Natural killer cell (primary cell): Measurements from ENCODE around the gene SOX8. TPM values are rescaled to one million over a fixed set of nuclear protein-coding genes. Genes with fewer than 3 reads are reported as not detected.

Experiments used
- ATAC-seq, 3 donors: fragments of 150-1000 bp in 2 of 3; fragments of 200-7000 bp in 1 of 3; cut with Tn5 transposase; 1 replicate in 1 of 3; 2 replicates in 2 of 3; pipeline ENCODE4 v1.10.0; 2021; ENCODE audit warnings: mild to moderate bottlenecking in 2 of 3, moderate library complexity in 2 of 3
- DNase-seq, 2 donors: peaks; one replicate each; pipeline versions ENCODE4 v3.0.0 to v3.0.0-alpha.2; 2013 to 2021; ENCODE audit warnings: mixed read lengths in 1 of 2
- H3K27ac ChIP-seq: one replicate; pipeline ENCODE4 v1.5.1; 2013; ENCODE audit warnings: mild to moderate bottlenecking, low read length
- H3K27me3 ChIP-seq: one replicate; pipeline ENCODE4 v1.6.1; 2013; ENCODE audit warnings: low read length; ENCODE audit not compliant: control insufficient read depth, insufficient read depth
- H3K36me3 ChIP-seq: one replicate; pipeline ENCODE4 v1.6.1; 2013; ENCODE audit warnings: low read length; ENCODE audit not compliant: control insufficient read depth, insufficient read depth
- H3K4me1 ChIP-seq: one replicate; pipeline ENCODE4 v1.6.1; 2013; ENCODE audit warnings: low read length; ENCODE audit not compliant: control insufficient read depth, insufficient read depth
- H3K4me3 ChIP-seq: one replicate; pipeline ENCODE4 v1.5.1; 2013; ENCODE audit warnings: low read length
- H3K9me3 ChIP-seq: one replicate; pipeline ENCODE4 v1.6.1; 2013; ENCODE audit warnings: low read length; ENCODE audit not compliant: control insufficient read depth, insufficient read depth
- H3K27ac Mint-ChIP-seq, 2 donors: one replicate each; pipeline ENCODE4 v1.8.0; 2022; ENCODE audit warnings: mild to moderate bottlenecking in 2 of 2, mixed read lengths in 2 of 2, moderate library complexity in 1 of 2
- H3K27me3 Mint-ChIP-seq, 2 donors: one replicate each; pipeline ENCODE4 v1.8.0; 2022; ENCODE audit warnings: low read depth in 2 of 2, mixed read lengths in 2 of 2
- H3K36me3 Mint-ChIP-seq: one replicate; pipeline ENCODE4 v1.8.0; 2022; ENCODE audit warnings: mixed read lengths
- H3K4me1 Mint-ChIP-seq, 2 donors: one replicate each; pipeline ENCODE4 v1.8.0; 2022; ENCODE audit warnings: mixed read lengths in 2 of 2
- H3K4me3 Mint-ChIP-seq: one replicate; pipeline ENCODE4 v1.8.0; 2022; ENCODE audit warnings: mild to moderate bottlenecking, moderate library complexity, mixed read lengths
- H3K9me3 Mint-ChIP-seq, 2 donors: one replicate each; pipeline ENCODE4 v1.8.0; 2022; ENCODE audit warnings: mixed read lengths in 2 of 2
- WGBS: methylation state at CpG from one replicate; pipeline ENCODE4 v1.1.7; 2013; ENCODE audit warnings: missing lambda C conversion rate; ENCODE audit not compliant: insufficient coverage; 5-methylcytosine and 5-hydroxymethylcytosine counted together
- intact Hi-C: fragments of 100-400 bp; cut with micrococcal nuclease; formaldehyde crosslinking; loops from one replicate; pipeline ENCODE4 v1.14.2; 2022
- total RNA-seq, 4 donors: library from RNA; stranded (reverse); fragments of 120-200 nt in 1 of 4; gene quantifications; one replicate each; pipeline versions ENCODE4 v1.2.3 to v1.2.4, GENCODE V29; 2013 to 2022
- TF ChIP-seq, protein P1 (sequence below): fragments of 200-600 bp; IDR thresholded peaks from one replicate; pipeline ENCODE4 v1.8.0; 2022; ENCODE audit warnings: antibody characterized with exemption

The SOX8 gene
- total RNA-seq, 3 donors from 2014 or later (not counting 1 experiment from before 2014, with no cell fraction given), result not detected

DNA sequence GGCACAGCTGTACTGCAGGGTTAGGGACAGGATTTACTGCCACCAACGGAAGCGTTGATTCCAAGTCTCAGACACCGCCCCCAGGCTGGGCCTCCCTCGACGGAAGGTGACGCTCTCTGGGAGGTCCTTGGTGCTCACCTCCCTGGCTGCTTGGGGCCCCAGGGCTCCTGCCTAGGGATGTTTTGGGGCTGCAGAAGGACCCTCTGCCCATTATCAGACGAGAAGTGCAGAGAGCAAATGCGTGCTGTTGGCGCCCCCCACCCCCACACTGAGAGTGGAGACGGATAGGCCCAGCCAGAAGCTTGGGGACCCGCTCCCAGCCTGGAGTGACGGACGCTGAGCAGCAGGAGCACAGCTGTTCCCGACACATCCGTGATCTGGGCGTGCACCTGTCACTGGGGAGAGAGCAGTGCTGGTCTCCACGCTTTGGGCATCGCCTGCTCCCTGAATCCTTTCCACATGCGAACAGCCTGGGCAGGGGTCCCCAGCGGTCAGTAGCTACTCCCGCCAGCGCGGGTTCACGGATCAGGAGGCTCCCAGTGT, 5.1 kb upstream of the SOX8 start:
- Mint-ChIP-seq H3K4me1 (peaks cover 6% of the 10 kb centered on the region in 2 donors), H3K27me3 (peaks cover 0 to 18% of the 10 kb centered on the region in 2 donors), H3K9me3 (no peaks in the 10 kb centered on the region), H3K4me3 (no peak overlapping the region), H3K36me3 (no peaks in the 10 kb centered on the region), H3K27ac (no peak overlapping the region)
- intact Hi-C loops, result no loop called here
- Histone ChIP-seq H3K36me3 (no peaks in the 10 kb centered on the region), H3K4me1 (peaks cover 11% of the 10 kb centered on the region), H3K4me3 (no peak overlapping the region), H3K9me3 (no peaks in the 10 kb centered on the region), H3K27ac (no peak overlapping the region), H3K27me3 (peaks cover 7% of the 10 kb centered on the region)
- ATAC-seq (no peak), DNase-seq (peak in 1 of 2 donors; percentile 45)
- TF ChIP-seq, protein P1, sequence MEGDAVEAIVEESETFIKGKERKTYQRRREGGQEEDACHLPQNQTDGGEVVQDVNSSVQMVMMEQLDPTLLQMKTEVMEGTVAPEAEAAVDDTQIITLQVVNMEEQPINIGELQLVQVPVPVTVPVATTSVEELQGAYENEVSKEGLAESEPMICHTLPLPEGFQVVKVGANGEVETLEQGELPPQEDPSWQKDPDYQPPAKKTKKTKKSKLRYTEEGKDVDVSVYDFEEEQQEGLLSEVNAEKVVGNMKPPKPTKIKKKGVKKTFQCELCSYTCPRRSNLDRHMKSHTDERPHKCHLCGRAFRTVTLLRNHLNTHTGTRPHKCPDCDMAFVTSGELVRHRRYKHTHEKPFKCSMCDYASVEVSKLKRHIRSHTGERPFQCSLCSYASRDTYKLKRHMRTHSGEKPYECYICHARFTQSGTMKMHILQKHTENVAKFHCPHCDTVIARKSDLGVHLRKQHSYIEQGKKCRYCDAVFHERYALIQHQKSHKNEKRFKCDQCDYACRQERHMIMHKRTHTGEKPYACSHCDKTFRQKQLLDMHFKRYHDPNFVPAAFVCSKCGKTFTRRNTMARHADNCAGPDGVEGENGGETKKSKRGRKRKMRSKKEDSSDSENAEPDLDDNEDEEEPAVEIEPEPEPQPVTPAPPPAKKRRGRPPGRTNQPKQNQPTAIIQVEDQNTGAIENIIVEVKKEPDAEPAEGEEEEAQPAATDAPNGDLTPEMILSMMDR, result no peak
- WGBS, result 74% methylated on average over 24 of the region's 24 CpGs

DNA sequence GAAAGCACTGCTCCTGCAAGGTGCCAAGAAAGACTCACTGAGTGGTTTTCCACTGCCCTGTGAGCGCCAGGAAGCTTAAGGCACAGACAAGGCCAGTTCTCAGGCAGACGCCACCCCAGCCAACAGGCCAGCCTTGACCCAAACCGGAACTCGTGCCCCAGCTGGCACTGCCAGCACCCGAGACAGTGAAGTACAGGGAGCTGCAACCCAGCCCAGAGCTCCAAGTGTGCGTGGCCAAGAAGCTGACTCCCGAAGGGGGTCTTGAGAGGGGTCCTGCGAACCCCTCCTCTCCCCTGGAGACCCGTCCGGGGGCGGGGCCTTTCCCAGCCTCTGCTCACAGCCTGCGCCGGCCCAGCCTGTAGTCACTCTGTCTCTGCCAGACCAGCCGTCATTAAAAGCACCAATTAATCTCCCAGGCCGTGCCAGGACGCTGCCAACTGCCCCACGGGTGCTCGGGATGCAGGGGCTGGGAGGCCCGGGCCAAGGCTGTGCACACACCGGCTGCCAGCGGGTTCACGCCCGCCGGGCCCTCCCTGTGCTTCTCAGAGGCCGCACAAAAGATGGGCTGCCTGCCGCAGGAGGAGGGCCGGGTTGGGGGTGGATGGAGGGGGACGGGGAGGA, 4.4 kb upstream of the SOX8 start:
- intact Hi-C loops, result no loop called here
- H3K4me3 Mint-ChIP-seq, result no peak overlapping the region

DNA sequence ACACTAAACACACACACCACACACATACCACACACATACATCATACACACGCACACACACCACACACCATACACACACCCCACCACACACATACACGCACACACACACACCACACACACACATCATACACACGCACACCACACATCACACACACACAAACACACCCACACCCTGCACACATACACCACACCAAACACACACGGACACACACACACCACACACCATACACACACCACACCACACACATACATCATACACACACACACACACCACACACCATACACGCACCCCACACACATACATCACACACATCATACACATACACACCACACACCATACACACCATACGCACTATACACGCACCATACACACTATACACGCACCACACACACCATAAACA, 3.7 kb upstream of the SOX8 start:
- Mint-ChIP-seq H3K4me3 (no peak overlapping the region), H3K27me3 (peaks cover 4 to 18% of the 10 kb centered on the region in 2 donors), H3K9me3 (no peaks in the 10 kb centered on the region), H3K4me1 (peaks cover 5 to 6% of the 10 kb centered on the region in 2 donors), H3K36me3 (no peaks in the 10 kb centered on the region), H3K27ac (no peak overlapping the region)
- DNase-seq, result no peak
- Histone ChIP-seq H3K36me3 (no peaks in the 10 kb centered on the region), H3K27ac (no peak overlapping the region), H3K4me1 (peaks cover 10% of the 10 kb centered on the region), H3K4me3 (no peak overlapping the region), H3K27me3 (peaks cover 10% of the 10 kb centered on the region), H3K9me3 (no peaks in the 10 kb centered on the region)
- intact Hi-C loops, result no loop called here
- peak in 1 of 3 donors; percentile 4 for ATAC-seq
- 77% methylated on average over 8 of the region's 8 CpGs for WGBS
- TF ChIP-seq, protein P1, result no peak

More for the DNA sequence above, 4.4 kb upstream of the SOX8 start:
- H3K27me3 Mint-ChIP-seq, result peaks cover 0 to 18% of the 10 kb centered on the region in 2 donors
- no peak overlapping the region for H3K27ac Mint-ChIP-seq
- DNase-seq (no peak), ATAC-seq (no peak)
- H3K36me3 ChIP-seq, result no peaks in the 10 kb centered on the region
- TF ChIP-seq, protein P1, result no peak
- H3K4me1 Mint-ChIP-seq, result peaks cover 5 to 6% of the 10 kb centered on the region in 2 donors
- 69% methylated on average over 28 of the region's 28 CpGs for WGBS
- H3K27me3 ChIP-seq, result peaks cover 7% of the 10 kb centered on the region
- no peak overlapping the region for H3K27ac ChIP-seq
- H3K36me3 Mint-ChIP-seq, result no peaks in the 10 kb centered on the region
- H3K9me3 Mint-ChIP-seq, result no peaks in the 10 kb centered on the region
- no peaks in the 10 kb centered on the region for H3K9me3 ChIP-seq
- H3K4me3 ChIP-seq, result no peak overlapping the region
- peaks cover 10% of the 10 kb centered on the region for H3K4me1 ChIP-seq
